Retina (tissue), 1 donor: ENCODE measurements around the gene PLIN4.
A peak's percentile ranks its signal among the peaks of the same experiment; 100 is the strongest.
"Not testable (repeated sequence)": the region's sequence is repeated elsewhere in the genome, so short reads cannot be mapped to it uniquely, and the experiment has no call there.

Experiments
- DNase-seq: peaks from one replicate; pipeline ENCODE4 v3.0.0-alpha.2; 2016

PLIN4 gene

DNA sequence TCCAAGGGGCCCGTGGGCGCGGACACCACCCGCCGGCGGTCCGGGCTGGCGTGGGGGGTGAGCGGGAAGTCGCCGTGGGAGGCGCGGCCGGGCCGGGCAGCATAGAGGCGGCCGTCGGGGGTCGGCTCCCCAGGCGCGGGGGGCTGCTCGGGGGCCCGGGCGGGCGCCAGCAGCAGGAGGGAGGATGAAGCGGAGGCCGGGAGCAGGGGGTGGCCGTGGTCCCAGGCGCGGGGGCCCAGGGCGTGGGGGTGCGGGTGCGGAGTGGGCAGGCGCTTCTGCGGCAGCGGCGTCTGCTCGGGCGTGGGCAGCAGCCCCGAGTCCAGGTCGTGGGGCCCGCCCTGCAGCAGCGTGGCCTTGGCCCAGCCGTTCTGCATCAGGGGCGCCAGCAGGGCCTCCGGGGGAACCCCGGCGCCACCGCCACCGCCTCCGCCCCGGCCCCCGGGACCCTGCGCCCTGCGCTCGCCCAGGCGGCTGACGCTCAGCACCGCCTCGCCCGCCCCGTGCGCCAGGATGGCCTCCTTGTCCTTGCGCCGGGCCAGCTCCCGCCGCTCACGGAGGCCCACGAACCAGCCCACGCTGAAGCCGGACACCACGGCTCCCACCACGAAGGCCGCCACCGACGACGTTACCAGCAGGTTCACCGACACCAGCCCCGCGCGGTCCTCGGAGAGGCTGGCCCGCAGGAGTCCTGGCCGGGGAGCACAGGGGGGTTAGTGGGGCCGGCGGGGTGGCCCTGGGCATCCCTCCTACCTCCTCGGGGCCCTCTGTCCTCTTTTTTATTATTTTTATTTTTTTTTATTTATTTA lies 25.8 kb upstream of the PLIN4 start:
- DNase-seq = no peak

DNA sequence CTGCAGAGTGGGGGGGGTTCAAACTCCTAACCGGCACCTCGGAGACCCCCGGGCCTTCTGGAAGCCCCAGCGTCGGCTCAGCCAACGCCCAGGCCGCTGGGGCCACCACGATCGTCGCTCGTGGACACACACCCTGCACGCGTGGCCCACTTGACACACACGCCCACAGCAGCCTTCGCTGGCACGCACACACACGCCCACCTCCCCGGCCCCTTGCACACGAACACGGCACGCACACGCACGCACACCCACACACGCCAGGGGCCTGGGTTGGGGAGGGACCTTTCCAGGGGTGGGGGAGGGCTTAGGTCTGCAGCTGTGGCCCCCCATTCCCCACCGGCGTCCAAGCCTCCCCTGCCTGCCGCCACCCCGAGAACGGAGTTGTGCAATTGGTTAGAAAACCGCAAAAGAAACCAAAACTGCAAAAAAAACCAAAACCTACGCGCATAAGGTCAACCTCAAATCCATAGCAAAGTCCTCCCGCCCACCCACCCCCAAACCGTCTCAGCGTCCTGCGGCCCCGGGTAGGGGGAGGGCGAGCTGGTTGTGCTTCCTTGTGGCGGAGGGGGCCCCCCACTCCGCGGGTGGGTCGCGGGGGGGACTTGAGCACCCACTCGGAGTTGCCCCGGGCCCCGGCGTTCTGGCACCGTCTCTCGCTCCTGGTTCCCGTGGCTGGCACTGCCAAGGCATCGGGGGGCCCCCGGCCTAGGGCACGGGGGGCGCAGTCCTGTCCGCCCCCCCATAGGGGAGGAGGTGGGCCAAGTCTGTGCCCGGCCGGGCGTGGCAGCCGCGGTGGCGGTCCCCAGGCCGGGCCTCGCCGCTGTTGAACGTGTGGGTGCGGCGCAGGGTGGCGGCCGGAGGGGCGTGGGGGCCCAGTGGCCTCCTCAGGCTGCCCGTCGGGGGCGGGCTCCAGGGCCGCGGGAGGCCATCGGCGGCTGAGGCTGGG lies 24.9 kb upstream of the PLIN4 start:
- no peak for DNase-seq

DNA sequence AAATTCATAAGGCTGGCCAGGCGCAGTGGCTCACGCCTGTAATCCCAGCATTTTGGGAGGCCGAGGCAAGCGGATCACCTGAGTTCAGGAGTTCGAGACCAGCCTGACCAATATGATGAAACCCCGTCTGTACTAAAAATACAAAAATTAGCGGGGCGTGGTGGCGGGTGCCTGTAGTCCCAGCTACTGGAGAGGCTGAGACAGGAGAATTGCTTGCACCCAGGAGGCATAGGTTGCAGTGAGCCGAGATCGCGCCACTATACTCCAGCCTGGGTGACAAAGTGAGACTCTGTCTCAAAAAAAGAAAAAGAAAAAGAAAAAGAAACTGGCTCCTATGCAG lies 23.5 kb upstream of the PLIN4 start:
- not testable (repeated sequence) for DNase-seq

DNA sequence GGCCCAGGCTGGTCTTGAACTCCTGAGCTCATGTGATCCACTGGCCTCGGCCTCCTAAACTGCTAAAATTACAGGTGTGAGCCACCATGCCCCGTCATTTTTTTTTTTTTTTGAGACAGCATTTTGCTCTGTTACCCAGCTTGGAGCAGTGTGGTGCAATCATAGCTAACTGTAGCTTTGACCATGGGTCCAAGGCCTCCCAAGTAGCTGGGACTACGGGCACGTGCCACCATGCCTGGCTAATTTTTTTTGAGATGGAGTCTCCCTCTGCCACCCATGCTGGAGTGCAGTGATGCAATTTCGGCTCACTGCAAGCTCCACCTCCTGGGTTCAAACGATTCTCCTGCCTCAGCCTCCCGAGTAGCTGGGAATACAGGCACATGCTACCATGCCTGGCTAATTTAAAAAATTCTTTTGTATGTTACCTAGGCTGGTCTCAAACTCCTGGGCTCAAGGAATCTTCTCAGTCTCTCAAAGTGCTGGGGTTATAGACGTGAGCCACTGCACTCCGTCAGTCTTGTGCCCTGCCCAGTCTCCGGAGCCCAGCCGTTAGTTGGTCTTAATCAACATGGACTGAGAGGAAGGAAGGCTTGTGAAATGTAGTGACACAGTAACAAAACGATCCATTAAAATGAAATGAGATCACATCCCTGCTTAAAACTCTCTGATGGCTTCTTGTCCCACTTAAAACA lies 23.0 kb upstream of the PLIN4 start:
- DNase-seq = no peak

DNA sequence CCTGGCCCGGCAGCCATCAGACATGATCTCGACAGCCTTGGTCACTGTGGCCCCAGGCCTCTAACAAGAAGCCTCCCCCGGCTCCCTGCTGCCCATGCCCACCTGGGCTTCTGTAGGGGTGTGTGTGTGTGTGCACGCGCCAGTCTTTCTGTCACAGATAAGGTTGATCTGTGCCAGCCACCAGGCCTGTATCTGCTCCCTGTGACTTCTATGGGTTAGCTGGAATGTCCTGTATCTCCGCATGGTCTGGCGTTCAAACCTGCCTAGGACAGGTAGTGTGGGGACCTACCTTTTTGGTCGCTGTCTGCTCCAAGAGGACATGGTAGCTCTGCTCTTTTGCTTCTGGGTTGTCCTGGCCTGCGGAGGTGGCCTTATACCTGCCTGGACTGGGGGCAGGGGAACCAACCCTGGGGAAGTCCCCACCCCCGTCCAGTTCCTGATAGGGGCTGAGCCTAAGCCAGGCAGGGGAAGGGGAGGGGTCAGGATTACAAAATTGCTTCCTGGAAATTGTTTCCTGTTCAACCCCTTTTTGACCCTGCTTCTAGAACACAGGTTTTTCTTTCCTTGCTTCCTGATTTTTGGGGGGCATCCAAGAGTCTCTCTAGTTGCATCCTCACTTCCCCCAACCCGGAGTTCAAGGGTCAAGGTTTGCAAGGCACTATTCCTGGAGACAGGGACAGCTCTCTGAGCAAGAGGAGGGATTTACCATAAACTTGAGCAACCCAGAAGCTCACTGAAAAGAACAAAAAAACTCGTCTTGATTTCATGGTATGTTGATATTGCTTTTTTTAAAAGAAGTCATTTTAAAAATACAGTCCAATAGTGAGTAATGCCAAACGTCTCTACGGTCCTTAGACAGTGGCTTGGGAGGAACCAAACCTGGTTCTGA lies 21.7 kb upstream of the PLIN4 start, which contains the start of gene LRG1:
Gene LRG1, minus strand, starts transcription at position 344 of the 889 bp plus-strand sequence. Its CDS starts 23 bp downstream, at position 321.
- DNase-seq = no peak

DNA sequence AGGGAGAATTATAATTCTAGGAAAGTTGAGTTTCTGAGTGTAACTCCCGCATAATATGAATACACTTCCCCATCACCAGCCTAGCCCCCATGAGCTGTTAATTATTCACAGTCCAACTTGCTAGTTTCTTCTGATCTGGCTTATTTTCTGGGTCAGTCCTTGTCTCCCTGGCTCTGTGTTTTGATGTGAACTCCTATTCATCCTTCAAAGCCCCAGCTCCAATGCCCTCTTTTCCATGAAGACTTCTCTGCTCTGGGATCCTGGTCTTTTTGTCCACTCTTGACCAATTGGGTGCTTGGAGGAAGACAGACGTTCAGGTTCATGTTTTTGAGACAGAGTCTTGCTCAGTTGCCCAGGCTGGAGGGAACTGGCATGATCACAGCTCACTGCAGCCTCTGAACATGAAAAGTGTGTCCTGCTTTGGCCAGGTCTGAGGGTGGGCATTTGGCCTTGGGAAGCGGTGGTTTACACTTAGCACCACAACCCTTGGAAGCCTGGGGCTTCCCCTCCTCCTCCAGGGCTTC lies 20.9 kb upstream of the PLIN4 start:
- no peak for DNase-seq

DNA sequence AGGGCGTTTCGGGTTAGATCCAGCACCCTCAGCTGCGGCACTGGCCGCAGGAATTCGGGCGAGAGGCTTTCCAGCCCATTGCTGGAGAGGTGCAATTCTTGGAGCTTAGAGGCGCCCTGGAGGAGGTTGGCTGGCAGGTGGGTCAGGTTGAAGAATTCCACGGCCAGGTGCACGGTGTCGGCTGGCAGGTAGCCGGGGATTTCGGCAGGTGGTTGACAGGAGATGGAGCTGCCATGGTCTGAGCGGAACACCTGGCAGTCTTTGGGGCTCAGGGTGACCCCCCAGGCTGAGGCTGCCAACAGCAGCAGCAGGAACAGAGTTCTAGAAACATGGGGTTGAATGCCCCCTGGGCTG lies 20.3 kb upstream of the PLIN4 start:
- no peak for DNase-seq

DNA sequence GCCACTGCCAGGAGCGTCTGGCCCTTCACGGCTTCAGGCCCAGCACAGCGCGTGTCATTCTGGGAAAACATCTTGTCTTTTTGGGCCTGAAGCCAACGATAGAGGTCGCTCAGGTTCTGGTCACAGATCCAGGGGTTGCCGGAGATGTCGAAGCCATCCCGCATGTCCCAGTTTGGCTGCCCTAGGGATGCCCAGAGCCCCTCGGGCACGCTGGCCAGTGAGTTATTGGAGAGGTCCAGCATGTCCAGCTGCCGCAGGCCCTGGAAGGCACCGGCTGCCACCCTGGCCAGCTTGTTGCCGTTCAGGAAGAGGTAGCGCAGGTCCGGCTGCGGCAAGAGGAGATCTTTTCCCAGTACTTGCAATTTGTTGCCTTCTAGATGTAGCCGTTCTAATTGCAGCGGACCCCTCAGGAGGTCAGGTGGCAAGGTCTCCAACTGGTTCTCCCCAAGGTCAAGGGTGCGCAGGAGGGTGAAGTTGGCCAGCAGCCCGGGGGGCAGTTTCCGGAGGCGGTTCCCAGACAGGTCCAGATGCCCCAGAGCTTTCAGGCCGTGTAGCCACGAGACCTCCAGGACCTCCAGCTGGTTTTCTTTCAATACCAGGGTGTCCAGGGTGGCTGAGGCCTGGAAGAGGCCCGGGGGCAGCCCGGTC lies 19.8 kb upstream of the PLIN4 start:
- DNase-seq = no peak

DNA sequence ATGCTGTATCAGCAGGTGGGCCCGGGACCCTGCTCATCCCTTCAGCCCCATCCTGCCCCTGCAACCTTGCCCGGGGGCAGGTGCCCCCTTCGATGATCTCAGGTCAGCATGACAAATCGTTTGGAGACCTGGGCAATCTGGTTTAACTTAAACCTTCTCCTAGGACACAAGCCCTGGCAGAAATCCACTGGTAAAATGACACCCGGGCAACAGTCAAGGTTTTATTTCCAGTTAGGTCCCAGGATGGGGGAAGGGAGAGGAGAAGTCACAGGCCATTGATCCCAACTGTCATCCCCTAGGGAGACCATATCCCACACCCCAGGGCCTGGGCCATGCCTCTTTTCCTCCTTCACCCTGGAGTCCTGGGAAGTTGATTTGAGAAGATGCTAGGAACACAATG lies 18.5 kb upstream of the PLIN4 start:
- DNase-seq = no peak

DNA sequence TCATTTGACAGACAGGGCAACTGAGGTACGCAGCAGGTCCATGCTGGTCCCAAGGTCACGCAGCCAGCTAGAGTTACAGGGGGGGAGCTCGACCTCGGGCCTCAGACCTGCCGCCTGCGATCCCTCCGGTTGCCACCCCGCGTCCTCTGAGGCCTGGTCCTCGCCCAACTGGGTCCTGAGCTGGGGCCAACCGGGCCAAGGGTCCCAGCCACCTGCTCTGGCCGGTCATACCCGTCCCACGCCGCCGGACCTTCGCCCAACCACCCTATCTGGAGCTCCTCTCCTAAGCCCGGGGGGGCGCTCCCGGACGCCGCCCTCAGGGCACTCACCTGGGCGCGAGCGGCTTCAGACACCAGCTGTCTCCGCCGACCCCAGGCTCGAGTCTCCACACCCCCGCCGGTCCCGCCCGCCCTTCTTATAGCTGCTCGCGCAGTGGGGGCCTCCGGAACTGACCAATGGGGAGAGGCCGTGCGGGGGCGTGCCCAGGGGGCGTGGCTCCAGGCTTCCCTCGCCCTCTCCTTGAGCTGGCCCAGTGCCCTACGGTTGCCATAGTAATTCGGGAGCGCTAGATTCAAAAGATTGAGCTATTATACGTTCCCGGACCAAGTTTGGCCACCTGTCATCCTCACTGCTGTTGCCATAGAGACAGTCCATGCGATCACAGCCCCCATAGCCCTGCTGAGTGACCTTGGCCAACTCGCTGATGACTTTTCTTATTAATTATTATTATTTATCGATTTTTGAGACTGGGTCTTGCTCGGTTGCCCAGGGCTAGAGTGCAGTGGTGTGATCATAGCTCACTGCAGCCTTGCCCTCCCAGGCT lies 16.8 kb upstream of the PLIN4 start, which contains the start of gene PLIN5:
Gene PLIN5, minus strand, starts transcription at position 389 of the 823 bp plus-strand sequence. CDS start 1,150 bp downstream, outside the sequence.
- peak; percentile 88 for DNase-seq

DNA sequence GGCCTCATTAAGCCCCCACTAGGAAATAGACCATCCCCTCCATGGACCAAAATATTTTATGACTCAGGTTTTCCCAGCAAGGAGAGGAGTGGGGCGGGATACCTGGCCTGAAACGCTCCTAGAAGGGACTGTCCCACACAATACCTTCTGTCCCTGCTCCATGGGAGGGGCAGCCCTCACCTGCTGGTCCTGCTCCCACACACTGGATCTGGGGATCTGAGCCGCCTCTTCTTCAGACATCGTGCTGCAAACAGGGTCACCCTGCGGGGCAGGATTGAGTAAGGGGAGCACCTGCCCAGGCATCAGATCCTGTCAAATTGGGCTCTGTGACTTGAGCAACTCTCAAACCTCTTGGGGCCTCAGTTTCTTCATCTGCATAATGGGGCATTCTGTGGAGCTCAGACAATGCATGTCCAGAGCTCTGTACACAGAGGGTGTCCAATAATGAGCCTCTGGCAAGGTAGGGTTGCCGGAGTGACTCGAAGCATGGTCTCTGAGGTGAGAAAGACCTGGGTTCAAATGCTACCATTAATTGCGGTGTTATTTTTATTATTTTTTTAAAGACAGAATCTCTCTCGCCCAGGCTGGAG lies 15.6 kb upstream of the PLIN4 start:
- no peak for DNase-seq

DNA sequence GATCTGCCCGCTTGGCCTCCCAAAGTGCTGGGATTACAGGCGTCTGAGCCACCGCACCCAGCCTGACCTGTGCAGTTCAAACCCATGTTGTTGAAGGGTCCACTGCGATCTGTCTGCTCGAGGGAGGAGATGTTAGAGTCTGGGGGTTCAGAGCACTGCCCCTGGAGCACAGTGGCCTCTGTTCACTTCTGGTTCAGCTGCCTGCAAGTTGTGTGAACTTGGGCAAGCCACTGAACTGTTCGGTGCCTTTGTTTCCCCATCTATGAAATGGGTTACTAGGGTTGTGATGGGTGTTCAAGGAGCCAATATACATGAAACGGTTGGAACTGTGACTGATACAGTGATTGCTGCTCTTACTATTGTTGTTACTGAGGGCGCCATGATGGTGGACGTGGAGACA lies 15.0 kb upstream of the PLIN4 start:
- no peak for DNase-seq

DNA sequence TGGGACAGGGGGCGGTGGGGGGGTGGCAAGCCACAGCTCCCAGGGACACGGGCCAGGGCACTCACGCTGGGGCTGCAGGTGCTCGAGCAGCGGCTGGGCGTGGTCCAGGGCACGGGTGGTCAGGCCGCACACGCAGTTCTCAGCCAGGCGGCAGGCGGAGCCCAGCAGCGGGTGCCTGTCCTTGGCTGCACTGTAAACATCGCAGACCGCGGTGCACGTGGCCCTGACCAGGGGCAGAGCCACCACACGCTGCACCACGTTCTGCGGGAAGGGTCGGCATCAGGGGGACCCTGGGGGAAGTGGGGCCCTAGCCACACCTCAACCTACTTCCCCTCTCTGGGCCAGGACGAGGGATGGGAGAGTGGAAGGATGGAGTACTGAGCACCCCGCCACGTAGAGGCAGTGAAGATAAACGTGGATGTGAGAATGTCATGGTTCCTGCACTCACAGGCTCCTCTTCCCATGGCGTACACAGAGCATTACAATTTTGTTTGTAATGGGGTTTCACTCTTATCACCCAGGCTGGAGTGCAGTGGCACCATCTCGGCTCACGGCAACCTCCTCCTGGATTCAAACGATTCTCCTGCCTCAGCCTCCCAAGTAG lies 13.4 kb upstream of the PLIN4 start:
- no peak for DNase-seq

DNA sequence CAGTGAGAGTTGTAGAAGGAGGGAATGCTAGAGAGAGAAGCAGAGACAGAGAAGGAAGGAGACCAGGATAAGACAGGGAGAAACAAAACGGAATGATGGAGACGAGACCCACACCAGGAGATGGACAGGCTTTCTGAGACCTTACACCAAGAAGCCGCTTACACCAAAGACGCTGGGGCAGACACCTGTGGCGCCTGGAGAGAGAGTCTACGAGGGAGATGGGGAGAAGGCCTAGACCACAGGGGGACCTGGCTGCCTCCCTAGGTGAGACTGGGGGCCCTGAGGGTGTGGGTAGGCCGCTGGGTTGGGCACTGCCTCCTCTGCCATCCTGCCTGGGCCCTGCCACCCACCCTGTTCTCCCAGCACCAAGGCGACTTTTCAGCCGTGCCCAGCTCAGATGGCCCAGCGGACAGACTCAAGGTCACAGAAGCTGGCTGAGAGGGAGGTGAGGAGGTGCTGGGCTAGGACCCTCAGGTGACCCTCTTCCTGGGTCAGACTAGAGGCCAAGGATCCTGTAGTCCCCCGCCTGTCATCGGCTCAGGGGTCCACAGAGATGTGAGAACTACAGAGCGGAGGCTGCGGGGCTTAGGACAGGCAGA lies 11.7 kb upstream of the PLIN4 start:
- no peak for DNase-seq

DNA sequence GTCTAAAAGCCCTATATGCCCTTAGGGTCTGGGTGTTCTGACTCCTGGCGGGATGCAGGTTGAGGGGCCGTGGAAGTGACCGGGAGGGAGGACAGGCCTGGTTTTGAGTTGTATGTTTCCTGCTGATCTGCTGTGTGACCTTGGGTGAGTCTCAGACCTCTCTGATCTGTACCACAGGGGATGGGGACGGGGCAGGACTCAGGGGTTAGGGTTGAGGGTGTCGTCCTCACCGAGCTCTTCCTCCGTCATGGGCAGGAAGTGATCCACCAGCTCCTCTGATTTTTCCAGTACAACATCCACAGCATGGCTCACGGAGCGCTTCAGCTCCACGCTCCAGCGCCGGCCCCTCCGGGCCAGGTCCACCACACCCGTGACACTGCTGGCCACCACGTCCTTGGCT lies 10.6 kb upstream of the PLIN4 start:
- DNase-seq = no peak

DNA sequence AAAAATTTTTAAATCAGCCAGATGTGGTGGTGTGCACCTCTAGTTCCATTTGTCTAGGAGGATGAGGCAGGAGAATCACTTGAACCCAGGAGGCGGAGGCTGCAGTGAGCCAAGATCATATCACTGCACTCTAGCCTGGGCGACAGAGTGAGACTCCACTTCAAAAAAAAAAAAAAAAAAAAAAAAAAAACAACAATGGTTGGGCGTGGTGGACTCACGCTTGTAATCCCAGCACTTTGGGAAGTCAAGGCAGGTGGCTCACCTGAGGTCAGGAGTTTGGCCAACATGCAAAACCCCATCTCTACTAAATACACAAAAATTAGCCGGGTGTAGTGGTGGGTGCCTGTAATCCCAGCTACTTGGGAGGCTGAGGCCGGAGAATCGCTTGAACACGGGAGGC lies 9.1 kb upstream of the PLIN4 start:
- DNase-seq = not testable (repeated sequence)

DNA sequence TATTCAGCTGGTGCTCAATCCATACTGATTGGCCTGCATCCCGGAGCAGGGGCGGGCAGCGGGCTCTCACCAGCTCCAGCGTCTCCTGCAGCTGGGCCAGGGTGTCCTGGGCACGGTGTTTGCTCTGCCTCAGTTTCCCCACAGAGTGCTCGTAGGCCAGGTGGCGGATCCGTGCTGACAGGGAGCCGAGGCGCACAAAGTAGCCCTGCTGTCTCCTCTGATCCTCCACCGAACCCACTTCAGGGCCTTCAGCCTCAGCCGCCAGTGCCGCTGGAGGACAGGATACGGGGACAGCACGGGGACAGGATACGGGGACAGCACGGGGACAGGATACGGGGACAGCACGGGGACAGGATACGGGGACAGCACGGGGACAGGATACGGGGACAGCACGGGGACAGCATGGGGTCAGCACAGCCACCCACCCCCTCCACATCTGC lies 7.3 kb upstream of the PLIN4 start:
- no peak for DNase-seq

DNA sequence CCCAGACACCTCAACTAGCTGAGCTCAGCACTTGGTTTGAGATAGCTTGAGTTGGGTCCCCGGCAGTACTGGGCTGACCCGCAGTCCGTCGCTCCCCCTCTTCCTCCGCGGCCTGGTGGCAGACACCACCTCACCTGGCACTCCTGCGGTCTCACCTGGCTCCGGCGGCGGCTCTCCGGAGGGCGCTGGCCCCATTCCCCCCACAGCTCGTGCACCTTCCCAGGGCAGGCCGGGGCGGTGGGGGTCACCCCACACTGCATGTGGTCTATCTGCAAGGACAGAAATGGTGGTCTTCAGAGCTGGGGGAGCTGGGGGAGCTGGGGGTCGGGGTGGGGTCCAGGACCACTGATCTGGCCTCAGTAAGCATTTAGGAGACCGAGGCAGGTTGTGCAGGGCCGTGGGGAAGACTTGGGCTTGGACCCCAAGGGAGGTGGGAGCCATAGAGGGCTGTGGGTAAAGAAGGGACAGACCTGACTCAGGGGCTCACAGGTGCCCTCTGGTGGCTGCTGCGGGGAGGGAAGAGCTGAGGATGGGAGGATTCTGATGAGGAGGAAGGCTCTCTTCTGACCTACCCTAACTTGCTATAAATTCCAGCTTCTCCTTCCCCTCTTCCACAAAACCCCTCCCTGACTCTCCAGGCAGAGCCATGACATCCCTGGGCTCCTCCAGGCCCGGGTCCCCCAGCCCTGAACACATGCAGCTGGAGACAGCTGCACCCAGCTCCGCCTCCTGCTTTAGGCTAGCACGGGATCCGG lies 6.7 kb upstream of the PLIN4 start:
- DNase-seq = peak; percentile 37
